Measurements from ENCODE around the gene SPATA22.

SPATA22 gene

GRCh38 chr17:3511852-3512504, 40.4 kb upstream of the SPATA22 start:
- H3K36me3 ChIP-seq, result no peaks in the 10 kb centered on the region
- TF ChIP-seq, protein P1, sequence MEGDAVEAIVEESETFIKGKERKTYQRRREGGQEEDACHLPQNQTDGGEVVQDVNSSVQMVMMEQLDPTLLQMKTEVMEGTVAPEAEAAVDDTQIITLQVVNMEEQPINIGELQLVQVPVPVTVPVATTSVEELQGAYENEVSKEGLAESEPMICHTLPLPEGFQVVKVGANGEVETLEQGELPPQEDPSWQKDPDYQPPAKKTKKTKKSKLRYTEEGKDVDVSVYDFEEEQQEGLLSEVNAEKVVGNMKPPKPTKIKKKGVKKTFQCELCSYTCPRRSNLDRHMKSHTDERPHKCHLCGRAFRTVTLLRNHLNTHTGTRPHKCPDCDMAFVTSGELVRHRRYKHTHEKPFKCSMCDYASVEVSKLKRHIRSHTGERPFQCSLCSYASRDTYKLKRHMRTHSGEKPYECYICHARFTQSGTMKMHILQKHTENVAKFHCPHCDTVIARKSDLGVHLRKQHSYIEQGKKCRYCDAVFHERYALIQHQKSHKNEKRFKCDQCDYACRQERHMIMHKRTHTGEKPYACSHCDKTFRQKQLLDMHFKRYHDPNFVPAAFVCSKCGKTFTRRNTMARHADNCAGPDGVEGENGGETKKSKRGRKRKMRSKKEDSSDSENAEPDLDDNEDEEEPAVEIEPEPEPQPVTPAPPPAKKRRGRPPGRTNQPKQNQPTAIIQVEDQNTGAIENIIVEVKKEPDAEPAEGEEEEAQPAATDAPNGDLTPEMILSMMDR (IDR thresholded peaks at IDR 0.05), result no peak
- no peaks in the 10 kb centered on the region for H3K9me3 ChIP-seq
- H3K4me1 ChIP-seq, result peaks cover 0 to 22% (median 16%) of the 10 kb centered on the region in 4 donors
- intact Hi-C loops (cut with DNase I; ENCODE audit: low total_unique reads), result no loop called here
- H3K4me3 ChIP-seq, result peak overlapping the region in 1 of 2 donors; percentile 12
- no peaks in the 10 kb centered on the region for H3K27me3 ChIP-seq
- peak overlapping the region; percentile 13 to 30 for H3K27ac ChIP-seq
- DNase-seq, result no peak

DNA sequence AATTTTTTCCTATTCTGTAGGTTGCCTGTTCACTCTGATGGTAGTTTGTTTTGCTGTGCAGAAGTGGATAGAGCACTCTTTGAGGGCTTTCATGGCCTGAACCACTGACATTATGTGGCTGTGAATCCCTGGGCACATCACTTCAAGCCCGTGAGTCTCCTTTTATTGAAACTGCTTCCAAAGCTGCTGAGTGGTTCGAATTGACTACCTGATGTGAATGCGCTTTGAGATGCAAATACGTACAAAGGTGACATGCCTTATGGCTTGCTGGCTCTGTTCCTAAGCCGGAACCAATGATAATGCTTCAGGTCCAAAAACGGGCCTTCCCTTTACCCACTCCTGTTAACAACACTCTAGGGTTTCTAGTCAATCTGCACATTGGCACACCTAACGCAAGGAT, 38.5 kb upstream of the SPATA22 start:
- Histone ChIP-seq H3K4me3 (no peak overlapping the region), H3K4me1 (peaks cover 0 to 22% (median 16%) of the 10 kb centered on the region in 4 donors), H3K9me3 (no peaks in the 10 kb centered on the region), H3K36me3 (no peaks in the 10 kb centered on the region), H3K27ac (no peak overlapping the region), H3K27me3 (no peaks in the 10 kb centered on the region)
- DNase-seq, result no peak
- intact Hi-C loops (cut with DNase I; ENCODE audit: low total_unique reads), result no loop called here
- TF ChIP-seq, protein P1 (IDR thresholded peaks at IDR 0.05), result no peak

- Histone ChIP-seq H3K27ac (no peak overlapping the region), H3K4me1 (peaks cover 0 to 11% (median 7%) of the 10 kb centered on the region in 4 donors)
- intact Hi-C loops (cut with DNase I; ENCODE audit: low total_unique reads), result no loop called here
These were observed 36.2 kb upstream of the SPATA22 start for GRCh38 chr17:3507869-3508268.

DNA sequence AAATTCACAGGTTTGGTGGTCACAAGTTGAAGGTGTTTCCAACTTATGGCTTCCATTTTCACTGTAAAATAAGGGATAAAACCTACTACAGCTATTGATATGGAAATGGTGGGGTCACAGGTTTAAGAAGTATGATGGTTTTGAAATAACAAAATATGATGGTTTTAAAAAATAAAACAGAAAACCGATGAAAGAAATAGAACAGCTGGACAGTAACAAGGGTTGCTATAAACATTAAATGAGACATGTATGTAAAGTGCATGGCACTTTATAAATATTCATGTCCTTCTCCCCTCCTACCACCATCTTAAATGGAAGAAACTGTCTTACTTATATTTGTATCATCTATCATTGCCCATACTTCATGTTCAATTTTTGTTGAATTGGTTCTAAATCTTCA, 35.5 kb upstream of the SPATA22 start:
- intact Hi-C loops (cut with DNase I; ENCODE audit: low total_unique reads), result no loop called here
- H3K27ac ChIP-seq, result no peak overlapping the region
- peaks cover 0 to 3% (median 1%) of the 10 kb centered on the region in 4 donors for H3K4me1 ChIP-seq

More at GRCh38 chr17:3507869-3508268, 36.2 kb upstream of the SPATA22 start:
- Histone ChIP-seq H3K4me3 (no peak overlapping the region), H3K36me3 (no peaks in the 10 kb centered on the region), H3K27me3 (no peaks in the 10 kb centered on the region), H3K9me3 (no peaks in the 10 kb centered on the region)
- no peak for DNase-seq
- TF ChIP-seq, protein P1 (IDR thresholded peaks at IDR 0.05), result no peak

GRCh38 chr17:3506054-3506453, 34.4 kb upstream of the SPATA22 start:
- TF ChIP-seq, protein P1 (IDR thresholded peaks at IDR 0.05), result no peak
- DNase-seq, result no peak
- Histone ChIP-seq H3K27me3 (no peaks in the 10 kb centered on the region), H3K9me3 (no peaks in the 10 kb centered on the region), H3K4me3 (no peak overlapping the region), H3K36me3 (no peaks in the 10 kb centered on the region), H3K4me1 (no peaks in the 10 kb centered on the region), H3K27ac (no peak overlapping the region)
- intact Hi-C loops (cut with DNase I; ENCODE audit: low total_unique reads), result no loop called here

More for the DNA sequence above, 35.5 kb upstream of the SPATA22 start:
- Histone ChIP-seq H3K36me3 (no peaks in the 10 kb centered on the region), H3K27me3 (no peaks in the 10 kb centered on the region), H3K9me3 (no peaks in the 10 kb centered on the region), H3K4me3 (no peak overlapping the region)
- no peak for DNase-seq
- TF ChIP-seq, protein P1 (IDR thresholded peaks at IDR 0.05), result no peak

Measured in tibial artery (tissue), 4 donors.